ENCODE data around the gene IL17RB. TPM values are rescaled to one million over a fixed set of nuclear protein-coding genes. Genes with fewer than 3 reads are reported as not detected.

The IL17RB gene
- total and polyA plus RNA-seq, 2 of the 4 experiments (the other 2 are of a cell fraction): under 0.01 TPM; not detected in 1

GRCh38 chr3:53863145-53863544 is 16.8 kb downstream of the IL17RB start:
- H3K56ac ChIP-seq (ENCODE audit: extremely low read depth, insufficient read depth, low read length): no peak overlapping the region
- no peaks in the 10 kb centered on the region for H3K27me3 ChIP-seq (ENCODE audit: control insufficient read depth, insufficient read depth, low read length)
- no peak overlapping the region for H4K91ac ChIP-seq (ENCODE audit: insufficient read depth, low read depth, low read length)
- peaks cover 0 to 2% of the 10 kb centered on the region in 2 experiments; a peak in 1 of 4 replicates for H3K79me1 ChIP-seq (ENCODE audit: low read depth in 1 of 2, low read length in 2 of 2)
- no peak overlapping the region for H3K4me2 ChIP-seq (ENCODE audit: low read depth, low read length)
- WGBS, 2 experiments (ENCODE audit: extremely low coverage in 2 of 2, insufficient read length in 1 of 2): no CpG with 5 or more reads among the region's 1 CpG
- no peak overlapping the region for H3K9ac ChIP-seq (ENCODE audit: low read depth, low read length)
- no peak overlapping the region for H4K8ac ChIP-seq (ENCODE audit: low read depth in 2 of 2, low read length in 2 of 2)
- dilution Hi-C loops (cut with HindIII; ENCODE audit: low sequenced_read_pairs, unreplicated experiment) (no loop called here), in situ Hi-C loops (cut with MboI; ENCODE audit: low sequenced_read_pairs) (no loop called here), intact Hi-C loops (cut with micrococcal nuclease) (no loop called here)
- H3K9me1 ChIP-seq (ENCODE audit: insufficient read depth, low read length): no peaks in the 10 kb centered on the region
- no peak overlapping the region for H3K27ac ChIP-seq (ENCODE audit: insufficient read depth, low read length)
- H3K4me1 ChIP-seq (ENCODE audit: control insufficient read depth, insufficient read depth, low read length): no peaks in the 10 kb centered on the region
- no peak overlapping the region for H2AK9ac ChIP-seq (replicated peaks; ENCODE audit: low read depth, low read length, poor library complexity)
- no peak overlapping the region for H2BK120ac ChIP-seq (ENCODE audit: low read depth, low read length)
- no peak overlapping the region for H3K23ac ChIP-seq (ENCODE audit: low read depth, low read length)
- no peak overlapping the region for H3K4me3 ChIP-seq (ENCODE audit: insufficient read depth, low read depth, low read length)
- TF ChIP-seq CEBPB (IDR thresholded peaks at IDR 0.05; ENCODE audit: low read depth, low read length) (no peak), FOS (IDR thresholded peaks at IDR 0.05; ENCODE audit: low read depth, low read length) (no peak), CHD1 (IDR thresholded peaks at IDR 0.05; ENCODE audit: low read depth, low read length) (no peak), RFX5 (IDR thresholded peaks at IDR 0.05; ENCODE audit: low read depth, low read length) (no peak), NFE2L2 (IDR thresholded peaks at IDR 0.05; ENCODE audit: low read depth, low read length) (no peak), MXI1 (IDR thresholded peaks at IDR 0.05; ENCODE audit: borderline replicate concordance, low read depth, low read length) (no peak), MAZ (IDR thresholded peaks at IDR 0.05; ENCODE audit: borderline replicate concordance, low read depth, low read length) (no peak), SMC3 (IDR thresholded peaks at IDR 0.05; ENCODE audit: low read depth, low read length) (no peak), BHLHE40 (IDR thresholded peaks at IDR 0.05; ENCODE audit: low read depth, low read length) (no peak), RCOR1 (IDR thresholded peaks at IDR 0.05; ENCODE audit: insufficient replicate concordance, low read length) (no peak), MAFK (IDR thresholded peaks at IDR 0.05; ENCODE audit: low read depth, low read length) (no peak), POLR2A (IDR thresholded peaks at IDR 0.05; ENCODE audit: low read depth, low read length) (no peak), RAD21 (IDR thresholded peaks at IDR 0.05; ENCODE audit: low read length) (no peak)
- TF ChIP-seq, protein P1, sequence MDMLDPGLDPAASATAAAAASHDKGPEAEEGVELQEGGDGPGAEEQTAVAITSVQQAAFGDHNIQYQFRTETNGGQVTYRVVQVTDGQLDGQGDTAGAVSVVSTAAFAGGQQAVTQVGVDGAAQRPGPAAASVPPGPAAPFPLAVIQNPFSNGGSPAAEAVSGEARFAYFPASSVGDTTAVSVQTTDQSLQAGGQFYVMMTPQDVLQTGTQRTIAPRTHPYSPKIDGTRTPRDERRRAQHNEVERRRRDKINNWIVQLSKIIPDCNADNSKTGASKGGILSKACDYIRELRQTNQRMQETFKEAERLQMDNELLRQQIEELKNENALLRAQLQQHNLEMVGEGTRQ (IDR thresholded peaks at IDR 0.05; ENCODE audit: low read depth, low read length): no peak
- TF ChIP-seq, protein P2, sequence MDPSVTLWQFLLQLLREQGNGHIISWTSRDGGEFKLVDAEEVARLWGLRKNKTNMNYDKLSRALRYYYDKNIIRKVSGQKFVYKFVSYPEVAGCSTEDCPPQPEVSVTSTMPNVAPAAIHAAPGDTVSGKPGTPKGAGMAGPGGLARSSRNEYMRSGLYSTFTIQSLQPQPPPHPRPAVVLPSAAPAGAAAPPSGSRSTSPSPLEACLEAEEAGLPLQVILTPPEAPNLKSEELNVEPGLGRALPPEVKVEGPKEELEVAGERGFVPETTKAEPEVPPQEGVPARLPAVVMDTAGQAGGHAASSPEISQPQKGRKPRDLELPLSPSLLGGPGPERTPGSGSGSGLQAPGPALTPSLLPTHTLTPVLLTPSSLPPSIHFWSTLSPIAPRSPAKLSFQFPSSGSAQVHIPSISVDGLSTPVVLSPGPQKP (IDR thresholded peaks at IDR 0.05; ENCODE audit: borderline replicate concordance, low read depth, low read length): no peak
- TF ChIP-seq, protein P3, sequence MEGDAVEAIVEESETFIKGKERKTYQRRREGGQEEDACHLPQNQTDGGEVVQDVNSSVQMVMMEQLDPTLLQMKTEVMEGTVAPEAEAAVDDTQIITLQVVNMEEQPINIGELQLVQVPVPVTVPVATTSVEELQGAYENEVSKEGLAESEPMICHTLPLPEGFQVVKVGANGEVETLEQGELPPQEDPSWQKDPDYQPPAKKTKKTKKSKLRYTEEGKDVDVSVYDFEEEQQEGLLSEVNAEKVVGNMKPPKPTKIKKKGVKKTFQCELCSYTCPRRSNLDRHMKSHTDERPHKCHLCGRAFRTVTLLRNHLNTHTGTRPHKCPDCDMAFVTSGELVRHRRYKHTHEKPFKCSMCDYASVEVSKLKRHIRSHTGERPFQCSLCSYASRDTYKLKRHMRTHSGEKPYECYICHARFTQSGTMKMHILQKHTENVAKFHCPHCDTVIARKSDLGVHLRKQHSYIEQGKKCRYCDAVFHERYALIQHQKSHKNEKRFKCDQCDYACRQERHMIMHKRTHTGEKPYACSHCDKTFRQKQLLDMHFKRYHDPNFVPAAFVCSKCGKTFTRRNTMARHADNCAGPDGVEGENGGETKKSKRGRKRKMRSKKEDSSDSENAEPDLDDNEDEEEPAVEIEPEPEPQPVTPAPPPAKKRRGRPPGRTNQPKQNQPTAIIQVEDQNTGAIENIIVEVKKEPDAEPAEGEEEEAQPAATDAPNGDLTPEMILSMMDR (conservative IDR thresholded peaks at IDR 0.05; ENCODE audit: low read depth, low read length): no peak
- no peak overlapping the region for H2BK5ac ChIP-seq (ENCODE audit: low read depth, low read length, poor library complexity, severe bottlenecking)
- POLR2A ChIA-PET (ENCODE audit: unreplicated experiment): no interaction called here
- no peak overlapping the region for H4K5ac ChIP-seq (ENCODE audit: low read depth, low read length)
- CTCF ChIA-PET: interaction anchor here (1.3 kb wide), 1 partner anchor 11 kb away, joined by 4 read pairs; no protein-coding TSS in a partner anchor
- no peak overlapping the region for H3K4ac ChIP-seq (ENCODE audit: low read depth, low read length)
- no peak overlapping the region for H2AFZ ChIP-seq (replicated peaks; ENCODE audit: low read length, poor library complexity)
- H2BK20ac ChIP-seq (ENCODE audit: low read depth, low read length): no peak overlapping the region
- no peak overlapping the region for H2BK15ac ChIP-seq (ENCODE audit: low read depth, low read length)
- no TSS peak for BruUV-seq (replicated peaks)
- no peaks in the 10 kb centered on the region for H4K20me1 ChIP-seq (ENCODE audit: insufficient read depth, low read length)
- no peaks in the 10 kb centered on the region for H3K9me3 ChIP-seq (ENCODE audit: control insufficient read depth, insufficient read depth, low read length)
- H3K18ac ChIP-seq (ENCODE audit: low read depth, low read length): no peak overlapping the region
- H2AK5ac ChIP-seq (ENCODE audit: low read depth, low read length): no peak overlapping the region
- H3K14ac ChIP-seq (replicated peaks; ENCODE audit: low read depth, low read length): no peak overlapping the region
- DNase-seq: no peak
- peaks cover 27% of the 10 kb centered on the region for H3K36me3 ChIP-seq (ENCODE audit: control insufficient read depth, insufficient read depth, low read length)
- ATAC-seq (ENCODE audit: low read depth): no peak

Measured in IMR-90 (cell line).